ENCODE data around the gene DARS1. TPM values are rescaled to one million over a fixed set of nuclear protein-coding genes. Genes with fewer than 3 reads are reported as not detected.

The DARS1 gene
- total and polyA plus RNA-seq, 3 donors from 2014 or later, result 32.3 to 45.7 (median 39.5) TPM

DNA sequence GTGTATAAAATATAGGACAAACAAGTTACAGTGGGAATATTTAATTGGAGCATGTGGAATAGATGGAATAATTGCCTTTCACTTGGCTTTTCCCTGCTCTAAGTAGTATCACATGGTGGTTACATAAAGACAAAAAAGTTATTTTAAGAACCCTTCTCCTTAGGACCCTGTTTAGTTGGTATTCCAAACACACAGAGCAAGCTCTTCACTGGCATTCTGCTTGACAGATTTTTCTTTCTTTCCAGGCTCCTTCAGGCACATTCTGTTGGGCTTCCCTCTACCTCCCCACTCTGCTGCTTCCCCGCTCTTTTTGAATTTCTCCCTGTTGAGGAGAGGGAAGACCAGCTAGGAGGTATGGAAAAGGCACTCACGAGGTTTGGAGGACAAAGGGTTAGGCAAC lies 29.0 kb upstream of the DARS1 start:
- 89 to 95% methylated on average over 2 of the region's 2 CpGs for WGBS, 2 donors
- H3K36me3 ChIP-seq (ENCODE audit: low read depth, missing control alignments), result no peaks in the 10 kb centered on the region
- H3K4me1 ChIP-seq, result no peaks in the 10 kb centered on the region
- no peak overlapping the region for H3K4me3 ChIP-seq
- no peak overlapping the region for H3K27ac ChIP-seq
- H3K27me3 ChIP-seq, result no peaks in the 10 kb centered on the region
- intact Hi-C loops (cut with DNase I; ENCODE audit: low total_unique reads), result no loop called here
- TF ChIP-seq, protein P1, sequence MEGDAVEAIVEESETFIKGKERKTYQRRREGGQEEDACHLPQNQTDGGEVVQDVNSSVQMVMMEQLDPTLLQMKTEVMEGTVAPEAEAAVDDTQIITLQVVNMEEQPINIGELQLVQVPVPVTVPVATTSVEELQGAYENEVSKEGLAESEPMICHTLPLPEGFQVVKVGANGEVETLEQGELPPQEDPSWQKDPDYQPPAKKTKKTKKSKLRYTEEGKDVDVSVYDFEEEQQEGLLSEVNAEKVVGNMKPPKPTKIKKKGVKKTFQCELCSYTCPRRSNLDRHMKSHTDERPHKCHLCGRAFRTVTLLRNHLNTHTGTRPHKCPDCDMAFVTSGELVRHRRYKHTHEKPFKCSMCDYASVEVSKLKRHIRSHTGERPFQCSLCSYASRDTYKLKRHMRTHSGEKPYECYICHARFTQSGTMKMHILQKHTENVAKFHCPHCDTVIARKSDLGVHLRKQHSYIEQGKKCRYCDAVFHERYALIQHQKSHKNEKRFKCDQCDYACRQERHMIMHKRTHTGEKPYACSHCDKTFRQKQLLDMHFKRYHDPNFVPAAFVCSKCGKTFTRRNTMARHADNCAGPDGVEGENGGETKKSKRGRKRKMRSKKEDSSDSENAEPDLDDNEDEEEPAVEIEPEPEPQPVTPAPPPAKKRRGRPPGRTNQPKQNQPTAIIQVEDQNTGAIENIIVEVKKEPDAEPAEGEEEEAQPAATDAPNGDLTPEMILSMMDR (IDR thresholded peaks at IDR 0.05), result no peak
- TF ChIP-seq POLR2A (IDR thresholded peaks at IDR 0.05), result no peak
- DNase-seq, result no peak
- H3K9me3 ChIP-seq, result no peaks in the 10 kb centered on the region

DNA sequence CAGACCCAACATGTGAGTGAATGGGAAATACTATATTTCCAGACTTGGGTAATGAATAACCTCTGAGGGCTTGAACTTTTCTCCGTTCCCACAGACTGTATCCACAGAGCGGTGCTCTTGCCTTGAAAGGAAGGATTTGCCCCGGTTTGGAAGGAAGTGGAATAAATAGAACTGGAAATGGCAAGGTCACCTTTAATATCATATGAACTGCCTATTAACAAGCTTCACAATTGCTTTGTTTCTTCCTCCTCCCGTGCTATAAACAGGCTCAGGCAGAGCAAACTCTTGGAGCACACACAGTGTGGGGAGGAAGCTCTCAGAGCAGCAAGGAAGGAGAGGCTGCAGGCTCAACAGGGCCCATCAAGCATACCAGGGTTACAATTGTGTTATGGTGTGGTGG lies 28.5 kb upstream of the DARS1 start:
- Histone ChIP-seq H3K36me3 (ENCODE audit: low read depth, missing control alignments) (no peaks in the 10 kb centered on the region), H3K4me1 (no peaks in the 10 kb centered on the region), H3K27me3 (no peaks in the 10 kb centered on the region), H3K4me3 (no peak overlapping the region), H3K27ac (no peak overlapping the region), H3K9me3 (no peaks in the 10 kb centered on the region)
- intact Hi-C loops (cut with DNase I; ENCODE audit: low total_unique reads), result no loop called here
- DNase-seq, result no peak
- no peak for TF ChIP-seq POLR2A (IDR thresholded peaks at IDR 0.05)
- TF ChIP-seq, protein P1 (IDR thresholded peaks at IDR 0.05), result no peak
- 45 to 46% methylated on average over 4 of the region's 4 CpGs for WGBS, 2 donors

DNA sequence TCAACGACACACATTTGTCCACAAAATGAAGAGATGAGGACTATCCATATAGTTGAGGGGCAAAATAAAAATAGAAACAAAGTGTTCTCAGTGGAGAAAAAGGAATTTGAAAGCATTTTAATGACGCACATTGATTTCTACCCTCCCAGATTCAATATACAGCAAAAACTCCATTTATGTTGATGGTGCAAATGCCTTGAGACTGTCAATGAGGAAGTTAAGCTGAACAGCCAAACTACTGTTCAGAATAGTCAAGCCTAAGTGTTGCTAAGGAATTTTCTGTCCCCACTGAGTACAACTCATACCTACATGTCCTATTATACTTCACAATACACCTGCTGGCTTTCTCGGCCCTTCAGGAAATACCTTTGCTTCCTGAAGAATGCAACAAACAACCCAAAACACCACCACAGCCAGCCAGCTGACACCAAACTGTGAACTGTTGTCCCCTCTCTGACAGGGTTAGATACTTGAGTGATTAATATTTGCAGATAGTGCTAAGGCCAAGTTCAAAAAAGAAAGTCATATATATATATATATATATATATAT lies 27.8 kb upstream of the DARS1 start:
- no peaks in the 10 kb centered on the region for H3K9me3 ChIP-seq
- WGBS, 2 donors, result 77 to 93% methylated on average over 3 of the region's 3 CpGs

DNA sequence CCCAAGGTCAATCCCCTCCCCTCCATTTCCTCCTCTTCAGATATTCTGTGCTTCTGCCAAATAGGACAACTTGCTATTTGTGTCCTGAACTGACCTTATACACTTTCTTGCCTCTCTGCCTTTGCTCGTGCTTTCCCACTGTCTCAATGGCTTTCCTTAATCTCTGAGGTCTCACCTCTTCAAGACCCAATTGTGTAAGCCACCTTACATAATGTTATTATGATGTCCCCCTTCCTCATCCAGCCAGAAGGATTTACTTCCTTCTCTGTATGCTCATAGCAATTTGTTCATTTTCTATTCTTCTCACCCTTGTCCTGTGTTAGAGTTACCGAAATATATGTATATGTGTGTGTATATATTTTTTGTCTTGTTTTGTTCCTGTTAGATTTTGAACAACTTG lies 26.9 kb upstream of the DARS1 start:
- 61 to 66% methylated on average over 2 of the region's 2 CpGs for WGBS, 2 donors
- intact Hi-C loops (cut with DNase I; ENCODE audit: low total_unique reads), result no loop called here
- Histone ChIP-seq H3K4me1 (no peaks in the 10 kb centered on the region), H3K27ac (no peak overlapping the region), H3K36me3 (ENCODE audit: low read depth, missing control alignments) (no peaks in the 10 kb centered on the region), H3K27me3 (no peaks in the 10 kb centered on the region), H3K9me3 (no peaks in the 10 kb centered on the region), H3K4me3 (no peak overlapping the region)
- TF ChIP-seq, protein P1 (IDR thresholded peaks at IDR 0.05), result no peak
- no peak for TF ChIP-seq POLR2A (IDR thresholded peaks at IDR 0.05)
- no peak for DNase-seq

More for the DNA sequence above, 27.8 kb upstream of the DARS1 start:
- H3K36me3 ChIP-seq (ENCODE audit: low read depth, missing control alignments), result no peaks in the 10 kb centered on the region
- no peaks in the 10 kb centered on the region for H3K4me1 ChIP-seq
- H3K27me3 ChIP-seq, result no peaks in the 10 kb centered on the region
- intact Hi-C loops (cut with DNase I; ENCODE audit: low total_unique reads), result no loop called here
- H3K4me3 ChIP-seq, result no peak overlapping the region
- TF ChIP-seq POLR2A (IDR thresholded peaks at IDR 0.05), result no peak
- TF ChIP-seq, protein P1 (IDR thresholded peaks at IDR 0.05), result no peak
- DNase-seq, result no peak
- H3K27ac ChIP-seq, result no peak overlapping the region

DNA sequence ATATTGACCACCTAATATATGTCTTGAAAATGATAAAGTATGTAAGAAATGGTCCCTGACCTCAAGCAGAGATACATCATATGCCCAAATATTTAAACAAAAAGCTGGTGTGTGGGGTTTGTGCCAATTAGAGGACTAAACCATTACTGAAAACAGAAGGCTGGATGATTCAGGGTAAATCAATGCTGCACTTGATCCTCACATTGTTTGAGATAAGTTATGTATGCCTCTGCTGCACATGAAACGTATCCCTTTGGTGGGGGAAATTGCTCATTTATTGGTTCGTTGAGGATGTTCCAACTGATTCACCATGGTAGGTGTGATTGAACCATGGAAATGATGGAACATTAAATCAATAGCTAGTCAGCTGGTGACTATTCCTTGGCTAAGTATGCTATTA lies 24.7 kb upstream of the DARS1 start:
- no peaks in the 10 kb centered on the region for H3K4me1 ChIP-seq
- 91 to 96% methylated on average over 2 of the region's 2 CpGs for WGBS, 2 donors
- H3K27me3 ChIP-seq, result no peaks in the 10 kb centered on the region
- H3K4me3 ChIP-seq, result no peak overlapping the region
- DNase-seq, result no peak
- TF ChIP-seq, protein P1 (IDR thresholded peaks at IDR 0.05), result no peak
- no peak overlapping the region for H3K27ac ChIP-seq
- no peaks in the 10 kb centered on the region for H3K36me3 ChIP-seq (ENCODE audit: low read depth, missing control alignments)
- intact Hi-C loops (cut with DNase I; ENCODE audit: low total_unique reads), result no loop called here
- H3K9me3 ChIP-seq, result no peaks in the 10 kb centered on the region
